ENCODE results near the gene COX7A2.

Gene COX7A2

GRCh38 chr6:75243333-75244062, at the start of gene COX7A2:
Gene COX7A2, minus strand, starts transcription at chr6:75243801. Its CDS starts 67 bp downstream, at chr6:75243734.
- peak; percentile 65 for DNase-seq

GRCh38 chr6:75292555-75292954, 49.0 kb upstream of the COX7A2 start:
- no peak for DNase-seq

GRCh38 chr6:75291744-75292143, 48.1 kb upstream of the COX7A2 start:
- no peak for DNase-seq

- DNase-seq, result no peak
Measured at GRCh38 chr6:75291331-75291730, 47.7 kb upstream of the COX7A2 start.

- DNase-seq, result no peak
Measured at GRCh38 chr6:75290136-75290945, 46.7 kb upstream of the COX7A2 start.

GRCh38 chr6:75288023-75288422, 44.4 kb upstream of the COX7A2 start:
- no peak for DNase-seq

GRCh38 chr6:75287424-75287823, 43.8 kb upstream of the COX7A2 start:
- no peak for DNase-seq

GRCh38 chr6:75286955-75287354, 43.4 kb upstream of the COX7A2 start:
- DNase-seq, result no peak

GRCh38 chr6:75285283-75285639, 41.7 kb upstream of the COX7A2 start:
- no peak for DNase-seq

- peak; percentile 86 for DNase-seq
Measured at GRCh38 chr6:75284632-75285282, 41.2 kb upstream of the COX7A2 start, which contains the start of gene TMEM30A. Gene TMEM30A, minus strand, starts transcription at chr6:75284792. Its CDS starts 154 bp downstream, at chr6:75284638.

- no peak for DNase-seq
Measured at GRCh38 chr6:75283907-75284631, 40.5 kb upstream of the COX7A2 start.

- no peak for DNase-seq
Measured at GRCh38 chr6:75282706-75283105, 39.1 kb upstream of the COX7A2 start.

- no peak for DNase-seq
Measured at GRCh38 chr6:75281653-75282052, 38.1 kb upstream of the COX7A2 start.

GRCh38 chr6:75280131-75280855, 36.7 kb upstream of the COX7A2 start:
- no peak for DNase-seq

- no peak for DNase-seq
Measured at GRCh38 chr6:75279418-75279817, 35.8 kb upstream of the COX7A2 start.

GRCh38 chr6:75278474-75279077, 35.0 kb upstream of the COX7A2 start:
- no peak for DNase-seq

- DNase-seq, result peak; percentile 22
Measured at GRCh38 chr6:75275067-75275466, 31.5 kb upstream of the COX7A2 start.

GRCh38 chr6:75273009-75273408, 29.4 kb upstream of the COX7A2 start:
- DNase-seq, result no peak

GRCh38 chr6:75272145-75272840, 28.7 kb upstream of the COX7A2 start:
- no peak for DNase-seq

GRCh38 chr6:75268988-75269354, 25.4 kb upstream of the COX7A2 start:
- DNase-seq, result no peak

Data from T1000 (cell line).